Measurements from ENCODE around the gene KYNU. TPM values are rescaled to one million over a fixed set of nuclear protein-coding genes. Genes with fewer than 3 reads are reported as not detected.

Gene KYNU
- total and polyA plus RNA-seq, 10 of the 15 experiments (the other 5 are each of a cell fraction or from before 2014, with no cell fraction given): 31.3 to 101 (median 38.3) TPM

- TF ChIP-seq ZNF592 (IDR thresholded peaks at IDR 0.05) (no peak), RBBP5 (conservative IDR thresholded peaks at IDR 0.05) (no peak), SMARCA5 (IDR thresholded peaks at IDR 0.05) (no peak), GATAD2B (conservative IDR thresholded peaks at IDR 0.05; ENCODE audit: low read depth) (no peak)
- TF ChIP-seq, protein P1, sequence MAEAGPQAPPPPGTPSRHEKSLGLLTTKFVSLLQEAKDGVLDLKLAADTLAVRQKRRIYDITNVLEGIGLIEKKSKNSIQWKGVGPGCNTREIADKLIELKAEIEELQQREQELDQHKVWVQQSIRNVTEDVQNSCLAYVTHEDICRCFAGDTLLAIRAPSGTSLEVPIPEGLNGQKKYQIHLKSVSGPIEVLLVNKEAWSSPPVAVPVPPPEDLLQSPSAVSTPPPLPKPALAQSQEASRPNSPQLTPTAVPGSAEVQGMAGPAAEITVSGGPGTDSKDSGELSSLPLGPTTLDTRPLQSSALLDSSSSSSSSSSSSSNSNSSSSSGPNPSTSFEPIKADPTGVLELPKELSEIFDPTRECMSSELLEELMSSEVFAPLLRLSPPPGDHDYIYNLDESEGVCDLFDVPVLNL (IDR thresholded peaks at IDR 0.05; ENCODE audit: low read depth, low read length): no peak
These were observed 20.0 kb upstream of the KYNU start (continued) for GRCh38 chr2:142857256-142858164.

GRCh38 chr2:142858961-142859360 lies 18.5 kb upstream of the KYNU start:
- intact Hi-C loops (cut with micrococcal nuclease; ENCODE audit: unreplicated experiment) (no loop called here), in situ Hi-C loops (cut with MboI) (no loop called here)
- H4K20me1 ChIP-seq (ENCODE audit: control insufficient read depth, insufficient read depth): no peaks in the 10 kb centered on the region
- WGBS (ENCODE audit: insufficient coverage, insufficient replicate concordance, low lambda C conversion rate, missing lambda C conversion rate): 90% methylated on average over 1 of the region's 1 CpG
- DNase-seq (ENCODE audit: low read depth, low spot score) (no peak), ATAC-seq (no peak), FAIRE-seq (no peak)
- TF ChIP-seq BCL11A (IDR thresholded peaks at IDR 0.05; ENCODE audit: low read depth, low read length): no peak
- no peak for TF ChIP-seq MTA3 (IDR thresholded peaks at IDR 0.05; ENCODE audit: borderline replicate concordance, low read length)
- no peak for TF ChIP-seq GATAD2B (conservative IDR thresholded peaks at IDR 0.05; ENCODE audit: low read depth)
- TF ChIP-seq JUNB (IDR thresholded peaks at IDR 0.05): 0 out of 2 replicates have a peak, but pooled peaks have one; percentile 19
- BruUV-seq (replicated peaks): no TSS peak
- H3K9ac ChIP-seq (ENCODE audit: control insufficient read depth, insufficient read depth, low read length): no peak overlapping the region
- no peaks in the 10 kb centered on the region for H3K9me3 ChIP-seq (replicated peaks; ENCODE audit: control insufficient read depth, insufficient read depth, low read length)
- H3K27me3 ChIP-seq (replicated peaks in 1 of 2; ENCODE audit: control insufficient read depth in 2 of 2, insufficient read depth in 2 of 2, low read length in 1 of 2): no peaks in the 10 kb centered on the region
- ChIA-PET CTCF (interaction anchor here (0.5 to 1.8 kb wide), 3 partner anchors 56 to 372 kb away, joined by 3 to 9 read pairs (median 3); no protein-coding TSS in a partner anchor), POLR2A (no interaction called here), SMC1A (ENCODE audit: uncharacterized antibody, unreplicated experiment) (interaction anchor here (0.7 to 2.7 kb wide), 3 partner anchors 9 to 62 kb away, joined by 3 to 9 read pairs (median 4); no protein-coding TSS in a partner anchor), RAD21 (ENCODE audit: unreplicated experiment) (no interaction called here)
- no peaks in the 10 kb centered on the region for H3K4me1 ChIP-seq (ENCODE audit: control insufficient read depth, insufficient read depth, low read length)
- H3K27ac ChIP-seq (ENCODE audit: control insufficient read depth, insufficient read depth): no peak overlapping the region
- no peak overlapping the region for H2AFZ ChIP-seq (ENCODE audit: control insufficient read depth, low read depth, low read length)
- H3K79me2 ChIP-seq (ENCODE audit: control insufficient read depth, insufficient read depth, low read length): no peaks in the 10 kb centered on the region
- H3K4me3 ChIP-seq: no peak overlapping the region
- H3K4me2 ChIP-seq (ENCODE audit: control insufficient read depth, insufficient read depth): no peak overlapping the region
- H3K36me3 ChIP-seq (ENCODE audit: control insufficient read depth in 2 of 2, insufficient read depth in 2 of 2, low read length in 1 of 2): no peaks in the 10 kb centered on the region
